Chondrocyte (in vitro differentiated cells): Measurements from ENCODE around the gene EFCAB3. TPM values are rescaled to one million over a fixed set of nuclear protein-coding genes. Genes with fewer than 3 reads are reported as not detected.
"Not testable (repeated sequence)": the region's sequence is repeated elsewhere in the genome, so short reads cannot be mapped to it uniquely, and the experiment has no call there.

Source experiments
- DNase-seq: peaks from one replicate; pipeline ENCODE4 v3.0.0; 2021; ENCODE audit warnings: mixed read lengths, low spot score
- H3K27ac Mint-ChIP-seq: one replicate; pipeline ENCODE4 v1.8.0; 2021; ENCODE audit warnings: mild to moderate bottlenecking, moderate library complexity, mixed read lengths; ENCODE audit not compliant: unreplicated experiment
- H3K27me3 Mint-ChIP-seq: 2 replicates; pipeline ENCODE4 v1.8.0; 2021; ENCODE audit warnings: low read depth, mixed read lengths
- H3K36me3 Mint-ChIP-seq: 2 replicates; pipeline ENCODE4 v1.8.0; 2021; ENCODE audit warnings: low read depth, mixed read lengths
- H3K4me1 Mint-ChIP-seq: 2 replicates; pipeline ENCODE4 v1.8.0; 2021; ENCODE audit warnings: low read depth, mild to moderate bottlenecking, mixed read lengths
- H3K4me3 Mint-ChIP-seq: one replicate; pipeline ENCODE4 v1.8.0; 2021; ENCODE audit warnings: mild to moderate bottlenecking, moderate library complexity, mixed read lengths; ENCODE audit not compliant: unreplicated experiment
- H3K9me3 Mint-ChIP-seq: 2 replicates; pipeline ENCODE4 v1.8.0; 2021; ENCODE audit warnings: low read depth, mixed read lengths
- CTCF ChIP-seq: fragments of 200-600 bp; sonication (generic); IDR thresholded peaks from 2 replicates; pipeline ENCODE4 v1.5.0; 2021; ENCODE audit warnings: antibody characterized with exemption, mild to moderate bottlenecking, moderate library complexity
- total RNA-seq: library from RNA; stranded (reverse); gene quantifications from 3 replicates; pipeline ENCODE4 v1.2.1, GENCODE V29; 2021

EFCAB3 gene
- total RNA-seq, 1 donor from 2014 or later, result not detected

- Mint-ChIP-seq H3K36me3 (peaks cover 2% of the 10 kb centered on the region), H3K9me3 (no peaks in the 10 kb centered on the region), H3K4me3 (no peak overlapping the region), H3K27me3 (no peaks in the 10 kb centered on the region), H3K27ac (no peak overlapping the region), H3K4me1 (no peaks in the 10 kb centered on the region)
- no peak for TF ChIP-seq CTCF
- DNase-seq, result peak; percentile 62
Measured at GRCh38 chr17:62456016-62456415, 75.7 kb downstream of the EFCAB3 start.

- H3K27me3 Mint-ChIP-seq, H3K36me3 Mint-ChIP-seq, H3K9me3 Mint-ChIP-seq, H3K4me1 Mint-ChIP-seq, H3K27ac Mint-ChIP-seq, H3K4me3 Mint-ChIP-seq: not testable (repeated sequence)
- peak; percentile 10 for DNase-seq
Measured at GRCh38 chr17:62458483-62458882, 78.1 kb downstream of the EFCAB3 start.

- not testable (repeated sequence) for H3K4me1 Mint-ChIP-seq, H3K9me3 Mint-ChIP-seq, H3K27ac Mint-ChIP-seq, H3K27me3 Mint-ChIP-seq, H3K4me3 Mint-ChIP-seq, DNase-seq, H3K36me3 Mint-ChIP-seq
Measured at GRCh38 chr17:62464422-62464821, 84.1 kb downstream of the EFCAB3 start.

GRCh38 chr17:62465271-62465670 lies 84.9 kb downstream of the EFCAB3 start:
- not testable (repeated sequence) for H3K4me3 Mint-ChIP-seq, H3K27me3 Mint-ChIP-seq, H3K9me3 Mint-ChIP-seq, H3K27ac Mint-ChIP-seq, H3K4me1 Mint-ChIP-seq, H3K36me3 Mint-ChIP-seq
- DNase-seq, result peak; percentile 84

Other genes starting within 250 kb of the EFCAB3 start
- gene METTL2A, start 43.3 kb downstream of the EFCAB3 start, total RNA-seq, result 17.9 to 21.4 TPM (median 19.1 TPM) in 3 replicates
- 35.5 to 39.5 TPM (median 38.8 TPM) in 3 replicates for gene TLK2, start 98.3 kb downstream of the EFCAB3 start, total RNA-seq
- gene MRC2, start 247.1 kb downstream of the EFCAB3 start, total RNA-seq, result 347 to 378 TPM (median 353 TPM) in 3 replicates